Fibroblast of villous mesenchyme (primary cell): ENCODE data around the gene CDH4. TPM values are rescaled to one million over a fixed set of nuclear protein-coding genes. Genes with fewer than 3 reads are reported as not detected.

Experiments used
- DNase-seq: peaks from one replicate; pipeline ENCODE4 v3.0.0-alpha.2; 2010; ENCODE audit warnings: low read depth
- H3K4me3 ChIP-seq: 2 replicates; pipeline ENCODE4 v1.5.1; 2011; ENCODE audit warnings: low read depth, mild to moderate bottlenecking, low read length
- total RNA-seq: library from RNA; depleted of rRNA; stranded (reverse); fragments of >200 nt; gene quantifications from 2 replicates; pipeline ENCODE4 v1.2.3, GENCODE V29; 2012
- TF ChIP-seq, protein P1 (sequence below): IDR thresholded peaks from 2 replicates; pipeline ENCODE4 v1.5.1; 2012; ENCODE audit warnings: low read depth, mild to moderate bottlenecking, low read length; ENCODE audit not compliant: insufficient read depth

CDH4 gene
- total RNA-seq, 1 donor: 1.7 TPM

DNA sequence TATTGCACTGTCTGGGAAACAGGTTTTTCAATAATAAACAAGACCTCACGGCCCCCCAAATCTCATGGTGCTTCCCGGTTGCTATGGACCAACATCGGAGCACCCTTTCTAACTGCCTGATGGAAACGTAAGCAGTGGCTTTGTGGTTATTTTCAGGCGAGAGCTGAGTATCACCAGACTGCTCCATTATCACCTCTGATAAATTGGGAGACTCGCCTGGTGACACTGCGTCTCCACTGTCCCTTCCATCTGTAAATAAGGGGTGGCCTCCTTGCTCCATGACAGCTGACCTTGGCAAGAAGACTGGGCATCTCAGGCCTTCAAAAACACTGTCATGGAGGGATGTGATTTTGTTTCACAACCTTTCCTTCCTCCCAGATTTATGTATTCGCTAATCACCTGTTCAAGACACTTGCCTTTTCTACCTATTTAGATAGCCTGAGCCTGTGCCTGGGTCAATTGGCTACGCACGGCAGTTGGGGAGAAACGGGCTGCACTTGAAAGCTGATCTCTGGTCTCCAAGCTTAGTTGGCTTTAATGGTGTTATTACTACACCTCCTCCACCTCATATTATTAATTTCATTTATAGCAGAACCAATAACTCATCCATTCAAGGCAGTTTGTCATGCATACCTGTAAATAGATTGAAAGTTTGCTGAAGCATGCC lies 17.7 kb upstream of the CDH4 start:
- TF ChIP-seq, protein P1, sequence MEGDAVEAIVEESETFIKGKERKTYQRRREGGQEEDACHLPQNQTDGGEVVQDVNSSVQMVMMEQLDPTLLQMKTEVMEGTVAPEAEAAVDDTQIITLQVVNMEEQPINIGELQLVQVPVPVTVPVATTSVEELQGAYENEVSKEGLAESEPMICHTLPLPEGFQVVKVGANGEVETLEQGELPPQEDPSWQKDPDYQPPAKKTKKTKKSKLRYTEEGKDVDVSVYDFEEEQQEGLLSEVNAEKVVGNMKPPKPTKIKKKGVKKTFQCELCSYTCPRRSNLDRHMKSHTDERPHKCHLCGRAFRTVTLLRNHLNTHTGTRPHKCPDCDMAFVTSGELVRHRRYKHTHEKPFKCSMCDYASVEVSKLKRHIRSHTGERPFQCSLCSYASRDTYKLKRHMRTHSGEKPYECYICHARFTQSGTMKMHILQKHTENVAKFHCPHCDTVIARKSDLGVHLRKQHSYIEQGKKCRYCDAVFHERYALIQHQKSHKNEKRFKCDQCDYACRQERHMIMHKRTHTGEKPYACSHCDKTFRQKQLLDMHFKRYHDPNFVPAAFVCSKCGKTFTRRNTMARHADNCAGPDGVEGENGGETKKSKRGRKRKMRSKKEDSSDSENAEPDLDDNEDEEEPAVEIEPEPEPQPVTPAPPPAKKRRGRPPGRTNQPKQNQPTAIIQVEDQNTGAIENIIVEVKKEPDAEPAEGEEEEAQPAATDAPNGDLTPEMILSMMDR: no peak
- no peak overlapping the region for H3K4me3 ChIP-seq
- no peak for DNase-seq

DNA sequence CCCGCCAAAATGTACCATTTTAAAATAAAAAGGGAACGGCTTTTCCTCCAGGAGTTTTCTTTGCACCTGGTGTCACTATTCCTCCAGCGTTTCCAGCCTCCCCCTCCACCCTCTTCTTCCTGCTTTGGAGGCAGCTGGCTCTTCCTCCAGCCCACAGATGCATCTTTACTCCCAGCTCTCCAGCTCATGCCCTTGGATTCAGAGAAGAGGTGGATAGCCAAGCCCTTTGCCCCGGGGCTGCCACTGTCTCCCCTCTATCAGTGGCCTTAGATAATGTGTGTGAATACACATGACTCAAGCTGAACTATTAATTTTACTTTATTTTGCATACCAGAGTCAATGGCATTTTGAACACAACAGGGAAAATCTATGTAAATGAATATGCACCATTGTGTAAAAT lies 15.3 kb upstream of the CDH4 start:
- TF ChIP-seq, protein P1: no peak
- DNase-seq: no peak
- no peak overlapping the region for H3K4me3 ChIP-seq

DNA sequence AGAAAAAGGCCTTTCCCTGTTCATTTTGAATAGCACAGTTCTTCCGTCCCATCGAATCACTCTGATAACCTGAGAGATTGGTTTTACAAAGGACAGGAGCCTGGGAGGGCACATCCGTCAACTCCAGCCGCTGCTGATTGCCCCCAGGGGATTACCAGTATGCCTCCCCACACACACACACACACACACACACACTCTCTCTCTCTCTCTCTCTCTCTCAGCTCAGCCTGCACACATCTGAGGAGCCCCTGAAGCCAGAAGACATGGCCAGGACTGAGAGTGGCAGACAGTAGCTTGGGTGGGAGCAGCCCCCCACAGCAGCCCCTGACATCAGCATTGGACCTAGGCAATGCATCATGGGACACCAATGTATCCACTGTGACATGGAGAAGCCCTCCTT lies 13.2 kb upstream of the CDH4 start:
- H3K4me3 ChIP-seq: no peak overlapping the region
- TF ChIP-seq, protein P1: no peak
- DNase-seq: no peak

GRCh38 chr20:61240814-61241213 lies 11.2 kb upstream of the CDH4 start:
- TF ChIP-seq, protein P1: no peak
- no peak for DNase-seq
- no peak overlapping the region for H3K4me3 ChIP-seq

DNA sequence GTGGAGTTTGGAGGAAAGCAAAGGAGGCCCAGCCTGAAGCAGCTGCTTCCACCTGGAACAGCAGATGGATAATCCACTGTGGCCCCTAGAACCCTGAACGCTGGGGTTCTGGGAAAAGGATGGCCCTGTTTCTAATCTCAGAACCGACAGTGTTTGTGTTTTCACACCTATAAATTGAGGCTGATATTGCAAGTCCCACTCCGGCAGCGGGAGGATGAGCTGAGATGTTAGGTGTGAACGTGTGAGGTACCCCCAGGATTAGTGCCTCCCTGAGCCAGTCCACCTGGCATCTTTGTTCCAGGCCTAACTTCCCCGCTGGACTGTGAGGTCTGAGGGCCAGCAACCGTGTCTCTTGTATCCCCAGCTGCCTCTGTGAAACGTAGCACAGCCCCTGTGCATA lies 7.8 kb upstream of the CDH4 start:
- DNase-seq: no peak
- TF ChIP-seq, protein P1: no peak
- H3K4me3 ChIP-seq: no peak overlapping the region

DNA sequence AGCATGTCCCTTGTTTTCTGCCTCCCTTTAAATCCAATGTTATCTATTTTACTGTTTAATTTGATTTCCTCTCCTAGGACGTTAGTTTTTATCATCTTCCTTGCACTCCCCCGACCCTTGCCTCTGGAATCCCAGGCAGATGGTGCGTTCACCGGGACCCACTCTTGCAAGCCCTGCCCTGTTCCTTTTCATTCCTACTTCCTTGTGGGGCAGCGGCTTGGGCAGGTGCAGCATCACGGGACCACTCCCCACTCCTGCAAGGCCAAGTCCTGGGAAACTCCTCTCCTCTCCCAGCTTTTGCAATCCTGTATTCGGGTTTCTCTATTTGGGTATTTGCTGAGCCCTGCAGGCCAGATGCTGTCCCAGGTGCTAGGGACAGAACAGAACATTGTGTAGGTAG lies 5.8 kb upstream of the CDH4 start:
- DNase-seq: no peak
- no peak overlapping the region for H3K4me3 ChIP-seq
- TF ChIP-seq, protein P1: no peak

- no peak overlapping the region for H3K4me3 ChIP-seq
- TF ChIP-seq, protein P1: no peak
- no peak for DNase-seq
These were observed 2.4 kb upstream of the CDH4 start for GRCh38 chr20:61249626-61250025.
